ENCODE results near the gene ACTR1A. TPM values are rescaled to one million over a fixed set of nuclear protein-coding genes. Genes with fewer than 3 reads are reported as not detected.

Gene ACTR1A
- total RNA-seq, 1 experiment from 2014 or later: 82.1 TPM

DNA sequence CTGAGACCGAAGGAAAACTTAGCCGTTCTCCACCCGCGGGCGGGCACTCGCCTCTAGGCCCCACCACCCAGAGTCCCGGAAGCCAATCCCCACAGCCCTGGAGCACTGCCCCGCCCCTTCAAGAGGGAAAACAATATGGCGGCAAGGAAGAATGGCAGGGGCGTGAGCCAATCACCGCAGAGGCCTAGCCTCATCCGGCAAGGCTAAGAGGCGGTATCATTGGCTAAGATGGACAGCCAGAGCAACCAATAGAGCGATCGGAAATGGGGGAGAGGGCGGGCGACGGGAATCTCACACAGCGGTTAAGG, 529 bp downstream of the ACTR1A start:
- DNase-seq: peak; percentile 99
- no peak overlapping the region for H2BK20ac ChIP-seq (ENCODE audit: low read depth, low read length, poor library complexity, severe bottlenecking)
- no peak overlapping the region for H3K18ac ChIP-seq (ENCODE audit: insufficient read length, low read depth, low read length)
- H3K4ac ChIP-seq (ENCODE audit: low read depth, low read length): no peak overlapping the region
- H3K23ac ChIP-seq (ENCODE audit: insufficient read length, low read depth, low read length): no peak overlapping the region
- no peak overlapping the region for H3K56ac ChIP-seq (ENCODE audit: insufficient read length, low read depth, low read length)
- Mint-ChIP-seq H3K4me3 (no peak overlapping the region), H3K4me1 (peaks cover 8 to 9% of the 10 kb centered on the region in 2 experiments), H3K27me3 (ENCODE audit: low read depth) (peaks cover 27% of the 10 kb centered on the region), H3K9me3 (no peaks in the 10 kb centered on the region; a peak in 1 of 5 replicates), H3K36me3 (ENCODE audit: insufficient read depth in 1 of 3, low read depth in 3 of 3) (peaks cover 3 to 12% (median 10%) of the 10 kb centered on the region in 3 experiments; a peak in 6 of 7 replicates), H3K27ac (no peak overlapping the region)
- H3K23me2 ChIP-seq (ENCODE audit: insufficient read length, low read depth, low read length, poor library complexity, severe bottlenecking): peaks cover 3% of the 10 kb centered on the region
- H2BK120ac ChIP-seq (ENCODE audit: low read depth, low read length, poor library complexity, severe bottlenecking): no peak overlapping the region
- H3T11ph ChIP-seq (ENCODE audit: low read length): no peak overlapping the region
- peak overlapping the region; percentile 86 for H3K9ac ChIP-seq (ENCODE audit: extremely low read depth, insufficient read length, low read length)
- H3K27ac ChIP-seq (ENCODE audit: insufficient read length, low read depth, low read length): no peak overlapping the region
- no peak overlapping the region for H4K5ac ChIP-seq (ENCODE audit: insufficient read length, low read depth, low read length)
- no peaks in the 10 kb centered on the region for H3K79me1 ChIP-seq (ENCODE audit: insufficient read depth, low read depth, low read length, poor library complexity, severe bottlenecking)
- no peaks in the 10 kb centered on the region; the same call in 1 of the 2 replicates for H3K79me2 ChIP-seq (ENCODE audit: insufficient read depth, low read length)
- H2BK5ac ChIP-seq (ENCODE audit: insufficient read length, low read length): no peak overlapping the region
- WGBS (ENCODE audit: extremely low coverage, insufficient read length, low lambda C conversion rate): no CpG with 5 or more reads among the region's 19 CpGs
- no peak overlapping the region for H4K8ac ChIP-seq (replicated peaks; ENCODE audit: insufficient read length, low read depth, low read length)
- no peak overlapping the region for H4K91ac ChIP-seq (ENCODE audit: insufficient read length, low read depth, low read length)
- no peaks in the 10 kb centered on the region for H4K20me1 ChIP-seq (ENCODE audit: control insufficient read depth, insufficient read depth, insufficient read length)
- no peak overlapping the region for H2BK12ac ChIP-seq (ENCODE audit: insufficient read length, low read depth, low read length)
- H3K9me3 ChIP-seq (ENCODE audit: control insufficient read depth, low read depth, low read length): no peaks in the 10 kb centered on the region
- no peak overlapping the region for H2AK5ac ChIP-seq (ENCODE audit: insufficient read length, low read length)
- H3K4me2 ChIP-seq (ENCODE audit: insufficient read depth, insufficient read length, low read length): peak overlapping the region; percentile 96
- no peak overlapping the region for H2BK15ac ChIP-seq (ENCODE audit: low read depth, low read length)
- TF ChIP-seq, protein P1, sequence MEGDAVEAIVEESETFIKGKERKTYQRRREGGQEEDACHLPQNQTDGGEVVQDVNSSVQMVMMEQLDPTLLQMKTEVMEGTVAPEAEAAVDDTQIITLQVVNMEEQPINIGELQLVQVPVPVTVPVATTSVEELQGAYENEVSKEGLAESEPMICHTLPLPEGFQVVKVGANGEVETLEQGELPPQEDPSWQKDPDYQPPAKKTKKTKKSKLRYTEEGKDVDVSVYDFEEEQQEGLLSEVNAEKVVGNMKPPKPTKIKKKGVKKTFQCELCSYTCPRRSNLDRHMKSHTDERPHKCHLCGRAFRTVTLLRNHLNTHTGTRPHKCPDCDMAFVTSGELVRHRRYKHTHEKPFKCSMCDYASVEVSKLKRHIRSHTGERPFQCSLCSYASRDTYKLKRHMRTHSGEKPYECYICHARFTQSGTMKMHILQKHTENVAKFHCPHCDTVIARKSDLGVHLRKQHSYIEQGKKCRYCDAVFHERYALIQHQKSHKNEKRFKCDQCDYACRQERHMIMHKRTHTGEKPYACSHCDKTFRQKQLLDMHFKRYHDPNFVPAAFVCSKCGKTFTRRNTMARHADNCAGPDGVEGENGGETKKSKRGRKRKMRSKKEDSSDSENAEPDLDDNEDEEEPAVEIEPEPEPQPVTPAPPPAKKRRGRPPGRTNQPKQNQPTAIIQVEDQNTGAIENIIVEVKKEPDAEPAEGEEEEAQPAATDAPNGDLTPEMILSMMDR (conservative IDR thresholded peaks at IDR 0.05): no peak
- H3K14ac ChIP-seq (ENCODE audit: insufficient read depth, low read length): no peak overlapping the region
- H3K4me1 ChIP-seq (ENCODE audit: insufficient read depth, low read length): no peaks in the 10 kb centered on the region
- no peak overlapping the region for H2AFZ ChIP-seq (ENCODE audit: low read length)
- peaks cover 4% of the 10 kb centered on the region; the same call in 1 of the 2 replicates for H3K27me3 ChIP-seq (ENCODE audit: insufficient read depth, low read length)

Measured in H9 (cell line).